Pulmonary artery endothelial cell (primary cell): ENCODE data around the gene SPAG6. TPM values are rescaled to one million over a fixed set of nuclear protein-coding genes. Genes with fewer than 3 reads are reported as not detected.
"Not testable (repeated sequence)": the region's sequence is repeated elsewhere in the genome, so short reads cannot be mapped to it uniquely, and the experiment has no call there.

Experiments used
- DNase-seq: peaks from one replicate; pipeline ENCODE4 v3.0.0-alpha.2; 2011; ENCODE audit warnings: low read depth, low spot score
- total RNA-seq: library from RNA; depleted of rRNA; stranded (reverse); fragments of >200 nt; gene quantifications from 2 replicates; pipeline ENCODE4 v1.2.3, GENCODE V29; 2014

The SPAG6 gene
- not detected in 2 replicates for total RNA-seq

DNA sequence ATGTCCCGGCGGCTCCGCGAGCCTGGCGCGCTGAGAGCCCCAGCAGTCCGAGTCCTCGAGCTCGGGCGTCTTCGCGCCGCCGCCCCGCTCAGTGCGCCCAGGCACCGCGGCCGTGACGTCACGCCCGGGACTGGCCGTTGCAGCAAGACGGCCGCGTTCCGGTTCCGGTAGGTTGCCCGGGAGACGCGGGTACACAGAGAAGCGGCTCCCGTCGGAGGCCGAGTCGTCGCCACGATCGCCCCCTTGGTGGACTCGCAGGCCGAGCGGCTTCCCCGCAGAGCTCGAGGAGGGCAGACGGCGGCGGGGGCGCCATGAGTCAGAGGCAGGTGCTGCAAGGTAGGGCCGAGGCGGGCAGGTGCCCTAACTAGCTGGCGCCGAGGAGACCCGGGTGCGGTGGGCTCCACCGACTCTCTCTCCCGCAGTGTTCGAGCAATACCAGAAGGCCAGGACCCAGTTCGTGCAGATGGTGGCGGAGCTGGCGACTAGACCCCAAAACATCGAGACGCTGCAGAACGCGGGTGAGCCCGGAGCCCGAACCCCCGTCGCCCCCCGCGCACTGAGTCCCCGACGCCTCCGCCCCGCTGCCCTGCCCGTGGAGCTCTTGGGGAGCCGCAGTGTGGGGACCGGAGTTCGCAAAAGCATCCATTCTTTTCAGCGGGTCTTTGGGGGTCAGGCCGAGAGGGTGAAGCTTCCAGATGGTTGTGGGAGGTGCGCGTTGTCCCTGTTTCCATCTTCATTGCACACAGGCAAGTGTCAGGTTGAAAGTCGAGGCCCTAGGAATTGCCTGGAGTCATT is at the start of gene SPAG6:
TSS of gene SPAG6 (plus strand) at position 196 of the 795 bp plus-strand sequence. CDS start at position 312, 116 bp downstream.
- no peak for DNase-seq

DNA sequence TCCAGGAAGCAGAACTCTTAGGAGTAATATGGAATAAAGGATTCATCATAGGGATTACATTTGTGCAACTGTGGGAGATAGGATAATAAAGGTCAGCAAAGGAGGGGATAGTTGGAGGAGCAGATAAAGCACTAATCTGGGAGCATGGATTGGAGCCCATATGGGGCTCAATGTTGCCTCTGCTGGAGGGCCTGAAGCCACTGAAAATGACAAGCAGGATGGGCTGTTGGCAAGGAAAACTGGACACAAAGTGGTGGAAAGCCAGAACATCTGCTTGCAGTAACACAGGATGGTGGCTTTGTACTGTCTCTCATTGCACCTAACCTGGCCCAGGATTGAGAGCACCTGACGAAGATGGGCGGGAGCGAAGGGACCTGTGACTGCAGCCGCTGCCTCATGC is 44.1 kb upstream of the SPAG6 start:
- no peak for DNase-seq

GRCh38 chr10:22303461-22303860 is 41.8 kb upstream of the SPAG6 start:
- DNase-seq: no peak

DNA sequence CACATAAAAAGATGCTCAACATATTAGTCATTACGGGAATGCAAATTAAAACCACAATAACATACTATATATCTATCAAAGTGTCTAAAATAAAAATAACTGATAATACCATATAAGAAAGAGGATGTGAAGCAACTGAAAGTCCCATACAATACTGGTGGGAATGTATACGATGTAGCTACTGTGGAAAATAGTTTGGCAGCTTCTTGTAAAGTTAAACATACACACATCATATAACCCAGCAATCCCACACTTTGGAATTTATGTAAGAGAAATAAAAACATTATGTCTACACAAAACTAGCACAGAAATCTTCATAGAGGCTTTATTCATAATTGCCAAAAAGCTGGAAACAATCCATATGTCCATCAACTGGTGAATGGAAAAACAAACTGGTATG is 39.6 kb upstream of the SPAG6 start:
- DNase-seq: no peak

DNA sequence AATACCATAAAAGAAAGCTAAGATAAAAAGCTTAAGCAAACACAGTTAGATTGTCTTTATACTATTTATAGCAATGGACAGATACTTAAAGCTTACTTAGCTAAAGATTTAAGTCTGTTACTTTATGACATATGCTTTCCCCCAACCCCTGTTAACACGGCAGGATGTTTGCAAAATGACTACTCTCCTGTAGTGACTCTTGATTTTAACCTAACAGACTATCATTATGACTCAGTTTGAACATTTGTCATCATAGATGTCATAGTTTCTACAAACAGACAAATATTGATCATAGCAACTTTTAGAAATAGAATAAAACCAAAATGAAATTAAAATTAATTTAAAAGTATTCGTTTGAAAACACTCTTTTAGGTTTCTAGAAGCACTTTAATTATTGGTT is 36.9 kb upstream of the SPAG6 start:
- no peak for DNase-seq

DNA sequence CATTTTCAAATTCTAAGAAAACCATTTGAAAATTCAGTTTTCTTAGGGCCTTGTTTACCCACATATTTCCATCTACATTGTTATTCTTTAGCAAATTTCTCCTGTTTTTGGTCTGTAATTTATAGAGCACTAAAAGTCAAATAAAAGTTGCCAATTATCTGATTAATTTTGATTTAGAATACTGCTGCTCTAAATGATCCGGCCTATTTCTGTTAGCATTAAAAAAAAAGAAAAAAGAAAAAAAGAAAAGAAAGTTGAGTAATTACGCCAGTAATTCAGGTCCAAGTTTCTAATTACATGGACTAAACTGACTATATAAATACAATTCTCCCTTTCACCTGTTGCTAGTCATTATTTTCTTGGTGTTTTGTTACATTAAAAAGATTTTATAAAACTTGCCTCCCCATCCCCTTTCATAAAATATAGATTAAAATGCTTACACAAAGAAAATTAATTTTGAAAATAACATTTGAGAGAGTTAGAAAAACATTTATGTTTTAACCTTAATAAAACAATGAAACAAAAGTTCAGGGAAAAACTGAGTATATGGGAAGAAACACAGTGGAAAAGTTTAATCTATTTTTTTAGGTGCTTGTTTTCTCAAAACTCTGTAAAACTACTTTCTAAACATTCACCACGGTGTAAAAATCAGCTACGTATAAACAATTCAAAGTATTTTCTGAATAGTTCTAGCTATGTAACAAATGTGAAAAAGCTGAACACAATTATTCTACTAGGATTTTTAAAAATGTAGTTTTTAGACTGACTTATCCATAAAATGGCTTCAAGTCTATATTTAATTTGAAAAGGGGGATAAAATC is 35.9 kb upstream of the SPAG6 start:
- DNase-seq: no peak

GRCh38 chr10:22310012-22310411 is 35.3 kb upstream of the SPAG6 start:
- DNase-seq: not testable (repeated sequence)

- no peak for DNase-seq
Observed at GRCh38 chr10:22310928-22311327, 34.4 kb upstream of the SPAG6 start.

GRCh38 chr10:22314852-22315251 is 30.4 kb upstream of the SPAG6 start:
- DNase-seq: no peak

DNA sequence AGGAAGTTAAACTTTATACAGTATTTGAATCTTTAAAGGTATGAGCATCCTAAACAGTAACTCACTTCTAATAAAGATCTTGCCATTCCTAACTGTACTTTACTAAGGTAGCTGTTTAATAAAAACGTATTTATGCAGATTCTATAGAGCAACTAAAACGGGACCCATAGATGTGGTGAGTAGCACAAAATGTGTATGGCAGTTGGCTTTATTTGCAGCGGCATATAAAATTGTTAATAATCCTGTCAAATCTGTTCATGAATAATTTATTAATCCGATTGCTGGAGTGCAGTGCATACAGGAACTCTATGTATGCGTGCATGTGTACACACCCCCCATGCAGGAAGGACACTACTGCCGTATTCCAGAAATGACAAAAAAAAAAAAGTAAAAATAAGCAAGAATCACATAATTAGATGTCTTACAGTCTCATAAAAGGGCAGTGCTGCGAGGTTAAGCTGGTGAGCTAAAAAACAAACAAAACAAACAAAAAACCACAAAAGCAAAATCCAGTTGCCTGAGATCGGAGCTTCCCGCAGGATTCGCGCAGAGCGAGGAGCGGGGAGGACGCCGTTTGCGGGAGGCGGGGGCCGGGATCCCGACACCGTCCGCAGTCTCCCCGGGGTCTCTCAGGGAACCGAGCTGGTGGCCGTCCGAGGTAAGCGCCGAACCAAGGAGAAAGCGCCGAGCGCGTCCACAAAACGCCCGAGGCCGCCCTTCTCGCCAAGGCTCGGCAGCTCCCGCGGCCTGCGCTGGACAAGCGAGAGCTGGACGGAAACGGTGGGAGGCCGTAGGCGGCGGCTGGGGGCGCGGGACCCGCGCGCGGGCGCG is 29.6 kb upstream of the SPAG6 start:
- no peak for DNase-seq

DNA sequence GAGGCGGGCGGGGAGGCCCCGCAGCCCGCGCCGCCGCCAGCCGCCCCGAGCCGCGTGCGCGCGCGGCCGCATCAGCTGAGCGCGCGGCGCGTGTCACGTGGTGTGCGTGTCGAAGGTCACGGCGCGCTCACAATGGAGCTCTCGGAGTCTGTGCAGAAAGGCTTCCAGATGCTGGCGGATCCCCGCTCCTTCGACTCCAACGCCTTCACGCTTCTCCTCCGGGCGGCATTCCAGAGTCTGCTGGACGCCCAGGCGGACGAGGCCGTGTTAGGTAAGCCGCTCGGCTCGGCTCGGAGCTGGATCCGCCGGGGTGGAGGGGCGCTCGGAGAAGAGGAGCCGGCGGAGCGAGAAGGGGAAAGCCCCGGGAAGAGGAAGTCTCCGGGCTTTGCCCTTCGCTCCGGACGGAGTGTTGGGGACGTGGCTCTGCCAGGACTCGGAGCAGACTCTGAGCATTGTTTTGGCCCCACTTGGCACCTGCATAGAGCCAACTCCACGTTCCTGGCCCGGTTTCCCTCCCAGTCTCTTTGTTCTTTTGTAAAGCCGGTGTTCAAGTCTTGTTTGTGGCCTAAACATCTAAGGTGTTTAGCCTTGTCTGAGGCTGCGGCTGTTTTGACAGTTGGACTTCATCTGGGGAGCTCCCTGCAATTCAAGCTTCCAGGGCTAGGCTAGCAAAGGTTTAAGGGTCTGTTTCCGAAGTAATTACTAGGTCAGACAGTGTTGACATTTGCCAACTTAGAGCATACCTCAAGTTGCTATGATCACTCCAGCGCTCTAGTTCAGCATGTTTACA is 28.8 kb upstream of the SPAG6 start, which contains the start of gene COMMD3:
TSS of gene COMMD3 (plus strand) at position 103 of the 790 bp plus-strand sequence. CDS start at position 133, 30 bp downstream.
- no peak for DNase-seq

GRCh38 chr10:22317076-22317370 is 28.3 kb upstream of the SPAG6 start:
- DNase-seq: no peak

GRCh38 chr10:22317771-22318565 is 27.3 kb upstream of the SPAG6 start:
- no peak for DNase-seq

DNA sequence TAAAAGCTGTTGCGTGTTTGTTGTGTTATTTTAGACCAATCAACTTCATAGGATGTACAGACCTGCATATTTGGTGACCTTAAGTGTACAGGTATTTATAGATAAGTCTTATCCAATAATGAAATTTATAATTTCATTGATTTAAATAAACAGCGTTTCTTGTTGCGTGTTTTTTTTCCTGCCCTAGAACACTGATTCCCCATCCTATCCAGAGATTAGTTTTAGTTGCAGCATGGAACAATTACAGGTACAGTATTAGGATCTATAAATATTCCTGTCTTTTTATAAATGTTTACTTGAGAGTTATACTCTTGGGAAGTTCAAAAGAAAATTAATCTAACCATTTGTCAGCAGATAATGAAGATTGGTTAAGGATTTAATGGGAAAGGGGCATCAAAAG is 26.5 kb upstream of the SPAG6 start:
- DNase-seq: no peak

DNA sequence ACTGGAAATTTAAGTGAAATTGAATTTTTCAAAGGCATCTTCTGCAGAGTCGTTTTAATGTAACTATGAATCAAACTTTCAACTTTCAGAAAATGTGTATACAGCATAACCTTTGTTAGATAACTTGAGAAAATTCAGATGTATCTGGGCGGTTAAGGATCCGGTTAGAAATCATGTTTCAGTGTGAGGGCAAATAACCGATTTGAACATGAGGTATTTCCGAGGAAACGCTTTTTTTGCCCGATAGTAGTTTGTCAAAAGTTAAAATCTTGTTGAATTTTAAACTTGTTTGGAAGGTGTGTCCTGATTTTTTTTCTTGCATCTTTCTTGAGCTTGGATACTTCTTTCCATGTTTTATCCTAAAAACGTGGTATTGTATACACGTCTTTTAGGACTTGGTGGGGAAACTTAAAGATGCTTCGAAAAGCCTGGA is 25.7 kb upstream of the SPAG6 start:
- no peak for DNase-seq

GRCh38 chr10:22319980-22320558 is 25.2 kb upstream of the SPAG6 start:
- no peak for DNase-seq

DNA sequence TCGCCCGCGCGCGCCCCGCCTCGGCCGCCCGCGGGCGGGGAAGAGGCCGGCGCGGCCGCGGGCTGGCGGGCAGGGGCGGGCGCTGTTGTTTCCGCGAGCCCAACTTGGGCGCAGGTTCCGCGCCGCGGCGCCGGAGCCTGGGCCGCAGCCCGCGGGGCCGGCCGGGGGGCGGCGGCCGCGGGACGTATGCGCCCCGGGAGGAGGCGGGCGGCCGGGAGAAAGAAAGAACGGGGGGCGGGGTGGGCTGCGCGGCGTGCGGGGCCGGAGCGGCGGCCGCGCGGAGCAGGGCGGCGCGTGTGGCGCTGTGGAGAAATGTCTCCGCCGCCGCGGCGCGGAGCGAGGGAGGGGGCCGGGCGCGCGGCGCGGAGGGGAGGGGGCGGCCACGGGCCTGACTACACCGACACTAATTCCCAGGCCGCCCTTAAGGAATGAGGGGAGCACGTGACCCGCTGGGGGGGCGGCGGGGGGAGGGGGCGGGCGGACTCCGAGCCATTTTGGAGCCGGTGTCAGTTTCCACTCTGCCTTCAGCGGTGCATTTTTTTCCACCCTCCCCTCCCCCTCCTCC is 24.6 kb upstream of the SPAG6 start, which contains the start of gene BMI1:
TSS of gene BMI1 (plus strand) at position 509 of the 565 bp plus-strand sequence. CDS start 5,351 bp downstream, outside the sequence.
- no peak for DNase-seq

DNA sequence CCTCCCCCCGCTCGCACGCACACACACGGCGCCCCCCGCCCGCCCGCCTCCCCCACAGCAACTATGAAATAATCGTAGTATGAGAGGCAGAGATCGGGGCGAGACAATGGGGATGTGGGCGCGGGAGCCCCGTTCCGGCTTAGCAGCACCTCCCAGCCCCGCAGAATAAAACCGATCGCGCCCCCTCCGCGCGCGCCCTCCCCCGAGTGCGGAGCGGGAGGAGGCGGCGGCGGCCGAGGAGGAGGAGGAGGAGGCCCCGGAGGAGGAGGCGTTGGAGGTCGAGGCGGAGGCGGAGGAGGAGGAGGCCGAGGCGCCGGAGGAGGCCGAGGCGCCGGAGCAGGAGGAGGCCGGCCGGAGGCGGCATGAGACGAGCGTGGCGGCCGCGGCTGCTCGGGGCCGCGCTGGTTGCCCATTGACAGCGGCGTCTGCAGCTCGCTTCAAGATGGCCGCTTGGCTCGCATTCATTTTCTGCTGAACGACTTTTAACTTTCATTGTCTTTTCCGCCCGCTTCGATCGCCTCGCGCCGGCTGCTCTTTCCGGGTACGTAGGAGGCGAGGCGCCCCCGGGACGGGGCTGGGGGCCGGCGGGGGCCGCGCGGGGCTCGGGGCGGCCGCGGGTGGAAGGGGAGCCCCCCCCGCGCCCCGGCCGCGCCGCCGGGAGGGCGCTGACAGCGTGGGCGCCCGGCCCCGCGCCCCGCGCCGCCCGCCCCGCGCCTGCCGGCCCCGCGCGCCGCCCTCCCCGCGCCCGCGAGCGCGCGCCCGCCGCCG is 24.0 kb upstream of the SPAG6 start:
- DNase-seq: no peak
